Activated CD4-positive, alpha-beta T cell treated with anti-CD3 and anti-CD28 coated beads, Interleukin-10, Interleukin-2, amounts not matched to agents 100 ng/mL and 50 ng/mL, durations not matched to agents 16 hours and 8 hours (primary cell): ENCODE measurements around the gene CAMSAP3.

Source experiments
- DNase-seq: peaks from one replicate; pipeline ENCODE4 v3.0.0-alpha.2; 2020

CAMSAP3 gene

DNA sequence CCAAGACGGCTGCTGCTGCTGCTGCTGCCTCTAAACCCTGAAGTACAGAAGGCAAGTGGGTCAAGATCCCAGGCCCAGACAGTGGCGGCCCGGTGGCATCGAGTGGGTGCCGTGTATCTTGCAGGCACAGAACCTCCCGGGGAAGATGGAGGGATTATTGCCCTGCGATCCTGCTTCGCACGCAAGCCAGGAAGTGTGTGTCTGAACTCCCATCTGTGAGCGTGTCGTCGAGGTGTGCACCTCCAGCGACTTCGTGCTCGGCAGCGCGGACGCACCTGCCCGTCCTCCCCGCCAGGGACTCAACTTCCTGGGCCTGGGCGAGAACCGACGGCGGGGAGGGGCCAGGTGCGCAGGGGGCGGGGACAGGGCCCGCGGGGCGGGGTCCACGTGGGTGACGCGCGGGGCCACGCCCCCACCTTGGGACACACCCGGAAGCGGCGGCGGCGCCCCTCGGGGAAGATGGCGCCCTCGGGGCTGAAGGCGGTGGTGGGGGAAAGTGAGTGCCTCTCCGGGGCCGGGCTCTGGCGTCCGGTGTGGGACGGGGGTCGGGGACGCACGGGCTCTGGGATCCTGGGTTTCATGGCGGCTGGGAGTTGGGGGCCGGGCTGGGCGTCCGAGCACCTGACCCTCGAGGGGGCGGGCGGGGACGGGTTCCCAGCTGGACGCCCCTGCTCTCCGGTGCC lies 41.2 kb downstream of the CAMSAP3 start, which contains the start of gene STXBP2:
TSS of gene STXBP2 (plus strand) at position 420 of the 683 bp plus-strand sequence. CDS start at position 460, 40 bp downstream.
- DNase-seq, result peak; percentile 93

DNA sequence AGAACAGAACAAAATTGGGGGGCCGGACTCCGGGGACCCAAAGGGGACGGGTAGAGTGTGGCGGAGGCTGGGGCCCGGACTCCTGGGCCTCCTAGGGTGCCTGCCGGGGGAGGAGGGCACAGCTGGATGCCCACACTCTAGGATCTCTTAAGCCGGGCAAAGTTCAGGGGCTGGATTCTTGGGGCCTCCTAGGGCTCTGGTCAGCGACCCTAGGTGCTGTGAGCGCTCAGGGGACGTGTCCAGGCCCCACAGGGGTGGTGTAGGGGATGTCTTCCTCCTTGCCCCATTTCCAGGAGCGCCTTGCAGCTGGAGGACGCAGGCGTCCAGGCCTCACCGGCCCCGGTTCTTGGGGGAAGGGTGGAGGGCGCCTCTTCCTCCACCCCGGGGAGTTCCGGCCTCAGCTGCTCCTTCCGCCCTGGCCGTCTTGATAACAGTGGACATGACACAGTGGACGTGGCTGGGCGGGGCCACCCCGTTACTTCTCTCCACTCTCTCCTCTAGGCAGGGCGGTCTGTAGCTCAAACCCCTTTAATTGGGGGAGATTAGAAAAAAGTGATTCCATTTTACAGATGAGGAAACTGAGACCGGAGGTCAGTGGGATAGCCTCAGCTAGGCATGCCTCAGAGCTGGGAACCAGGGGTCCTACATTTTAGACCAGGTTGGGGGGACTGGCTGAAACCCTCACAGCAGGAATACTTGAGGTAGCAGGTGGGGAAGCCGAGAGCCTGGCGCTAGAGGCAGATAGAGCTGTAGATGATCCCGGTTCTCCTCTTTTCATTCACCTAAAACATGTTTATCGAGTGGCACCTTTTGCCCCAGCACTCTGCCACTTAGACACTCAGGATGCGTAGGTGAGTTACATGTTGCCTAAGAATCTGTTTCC lies 42.0 kb downstream of the CAMSAP3 start:
- no peak for DNase-seq

DNA sequence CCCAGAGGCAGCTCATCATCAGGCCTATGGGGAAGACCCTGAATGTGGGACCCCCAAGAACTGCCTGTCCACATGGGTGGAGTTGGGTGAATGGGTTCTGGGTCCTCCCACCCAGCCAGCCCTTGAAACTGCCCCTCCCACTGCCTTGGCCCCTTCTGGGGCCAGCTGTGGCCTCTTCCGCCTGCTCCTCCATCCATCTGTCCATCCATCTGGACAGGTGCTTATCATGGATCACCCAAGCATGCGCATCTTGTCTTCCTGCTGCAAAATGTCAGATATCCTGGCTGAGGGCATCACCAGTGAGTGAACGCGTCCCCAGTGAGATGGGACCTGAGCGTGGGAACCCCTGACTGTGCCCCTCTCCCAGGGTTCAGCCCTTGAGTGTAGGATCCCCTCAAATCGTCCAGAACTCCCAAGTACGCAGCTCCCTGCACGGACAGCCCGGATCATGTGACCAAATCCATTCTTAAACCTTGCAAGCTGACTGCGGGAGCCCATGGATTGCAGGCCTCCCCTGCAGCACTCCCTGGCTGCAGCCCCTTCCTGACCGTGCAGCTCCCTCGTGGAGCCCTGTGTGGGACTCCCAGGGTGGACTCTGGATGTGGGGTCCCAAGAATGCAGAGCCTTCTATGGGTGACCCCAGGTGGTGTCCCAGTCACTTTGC lies 43.3 kb downstream of the CAMSAP3 start:
- no peak for DNase-seq

DNA sequence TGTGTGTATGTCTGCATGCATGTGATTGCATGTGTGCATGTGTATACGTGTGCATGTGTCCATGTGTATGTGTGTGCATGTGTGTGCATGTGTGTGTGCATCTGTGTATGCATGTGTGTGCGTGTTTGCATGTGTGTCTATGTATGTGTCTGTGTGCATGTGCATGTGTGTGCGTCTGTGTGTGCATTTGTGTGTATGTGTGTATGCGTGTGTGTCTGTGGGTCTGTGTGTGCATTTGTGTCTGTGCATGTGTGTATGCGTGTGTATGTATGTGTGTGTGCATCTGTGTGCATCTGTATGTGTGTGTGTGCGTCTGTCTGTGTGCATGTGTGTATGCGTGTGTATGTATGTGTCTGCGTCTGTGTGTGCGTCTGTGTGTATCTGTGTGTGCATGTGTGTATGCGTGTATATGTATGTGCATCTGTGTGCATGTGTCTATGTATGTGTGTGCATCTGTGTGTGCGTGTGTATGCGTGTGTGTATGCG lies 44.2 kb downstream of the CAMSAP3 start:
- no peak for DNase-seq

DNA sequence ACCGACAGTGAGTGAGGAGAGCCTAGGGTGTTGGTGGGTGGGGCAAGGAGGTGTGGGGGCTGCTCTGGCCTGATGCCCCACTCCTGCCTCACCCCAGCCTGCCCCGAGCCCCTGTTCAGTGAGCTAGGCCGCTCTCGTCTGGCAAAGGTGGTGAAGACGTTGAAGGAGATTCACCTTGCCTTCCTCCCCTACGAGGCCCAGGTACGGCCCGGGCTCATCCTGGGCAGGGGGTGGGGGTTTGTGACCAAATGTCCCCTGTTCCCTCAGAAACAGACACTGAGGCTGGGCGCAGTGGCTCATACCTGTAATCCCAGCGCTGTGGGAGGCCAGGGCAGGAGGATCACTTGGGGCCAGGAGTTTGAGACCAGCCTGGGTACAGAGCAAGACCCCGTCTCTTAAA lies 45.1 kb downstream of the CAMSAP3 start:
- DNase-seq, result no peak

DNA sequence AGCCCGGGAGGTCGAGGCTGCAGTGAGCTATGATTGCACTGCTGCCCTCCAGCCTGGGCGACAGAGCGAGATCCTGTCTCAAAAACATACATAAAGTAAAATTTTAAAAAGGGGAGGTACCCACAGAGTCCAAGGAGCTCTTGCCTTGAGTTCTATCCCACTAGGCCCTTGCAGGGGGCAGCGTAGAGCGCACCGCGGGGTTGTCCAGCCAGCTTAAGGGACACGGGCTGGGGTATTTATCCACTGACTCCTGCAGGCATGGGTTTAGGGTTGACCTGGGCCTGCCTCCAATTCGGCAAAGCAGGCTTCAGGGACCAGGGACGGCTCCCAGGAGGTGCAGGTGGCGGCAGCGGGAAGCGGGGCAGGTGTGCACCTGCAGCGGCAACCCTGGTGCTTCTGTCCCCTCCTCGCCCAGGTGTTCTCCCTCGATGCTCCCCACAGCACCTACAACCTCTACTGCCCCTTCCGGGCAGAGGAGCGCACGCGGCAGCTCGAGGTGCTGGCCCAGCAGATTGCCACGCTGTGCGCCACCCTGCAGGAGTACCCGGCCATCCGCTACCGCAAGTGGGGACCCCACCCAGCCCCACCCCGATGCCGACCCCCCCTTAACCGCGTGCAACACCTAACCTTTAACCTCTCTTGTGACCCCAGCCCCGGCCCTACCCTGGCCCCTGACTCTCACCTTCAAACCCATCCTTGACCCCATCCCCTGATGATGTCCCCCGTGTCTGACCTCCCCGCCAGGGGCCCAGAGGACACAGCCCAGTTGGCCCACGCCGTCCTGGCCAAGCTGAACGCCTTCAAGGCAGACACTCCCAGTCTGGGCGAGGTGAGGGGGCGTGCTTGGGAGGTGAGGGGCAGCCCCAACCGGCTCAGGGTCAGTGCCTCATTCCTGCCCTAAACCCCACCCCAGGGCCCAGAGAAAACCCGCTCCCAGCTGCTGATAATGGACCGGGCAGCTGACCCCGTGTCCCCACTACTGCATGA lies 45.9 kb downstream of the CAMSAP3 start:
- DNase-seq, result no peak

DNA sequence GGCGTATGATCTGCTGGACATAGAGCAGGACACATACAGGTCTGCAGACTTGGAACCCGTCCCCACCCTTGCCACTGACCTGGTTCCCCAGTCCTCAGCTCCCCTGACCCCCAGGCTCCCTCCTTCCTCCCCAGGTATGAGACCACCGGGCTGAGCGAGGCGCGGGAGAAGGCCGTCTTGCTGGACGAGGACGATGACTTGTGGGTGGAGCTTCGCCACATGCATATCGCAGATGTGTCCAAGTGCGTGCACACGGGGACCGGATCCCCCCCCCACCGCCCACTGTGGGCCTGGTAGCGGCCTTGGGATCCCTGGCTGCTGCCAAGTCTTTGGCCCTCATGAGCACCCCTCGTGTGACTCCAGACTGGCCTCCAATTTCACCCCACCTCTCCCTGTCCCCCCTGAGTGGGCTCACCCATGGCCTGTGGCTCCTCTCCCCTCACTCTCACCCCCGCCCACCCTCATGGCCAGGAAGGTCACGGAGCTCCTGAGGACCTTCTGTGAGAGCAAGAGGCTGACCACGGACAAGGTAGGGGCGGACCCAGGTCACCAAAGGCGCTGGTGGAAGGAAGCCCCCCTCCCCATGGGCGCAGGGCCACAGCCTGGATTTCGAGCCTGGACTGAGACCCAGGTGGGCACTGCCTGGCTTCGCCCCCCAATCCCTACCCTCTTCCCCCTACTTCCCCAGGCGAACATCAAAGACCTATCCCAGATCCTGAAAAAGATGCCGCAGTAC lies 46.8 kb downstream of the CAMSAP3 start:
- no peak for DNase-seq

DNA sequence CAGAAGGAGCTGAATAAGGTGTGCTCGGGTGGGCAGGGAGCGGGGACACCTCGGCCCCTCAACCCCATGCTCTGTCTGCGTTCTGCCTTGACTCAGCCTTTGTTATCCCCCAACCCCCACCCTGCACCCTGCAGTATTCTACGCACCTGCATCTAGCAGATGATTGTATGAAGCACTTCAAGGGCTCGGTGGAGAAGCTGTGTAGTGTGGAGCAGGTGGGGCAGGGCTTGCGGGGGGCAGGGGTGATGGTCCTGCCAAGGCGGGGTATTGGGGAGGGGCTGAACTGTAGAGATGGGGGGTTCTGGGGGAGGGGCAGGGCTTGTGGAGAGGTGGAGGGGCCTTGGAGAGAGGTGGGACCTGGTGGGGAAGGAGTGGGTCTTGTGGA lies 47.4 kb downstream of the CAMSAP3 start:
- DNase-seq, result no peak

DNA sequence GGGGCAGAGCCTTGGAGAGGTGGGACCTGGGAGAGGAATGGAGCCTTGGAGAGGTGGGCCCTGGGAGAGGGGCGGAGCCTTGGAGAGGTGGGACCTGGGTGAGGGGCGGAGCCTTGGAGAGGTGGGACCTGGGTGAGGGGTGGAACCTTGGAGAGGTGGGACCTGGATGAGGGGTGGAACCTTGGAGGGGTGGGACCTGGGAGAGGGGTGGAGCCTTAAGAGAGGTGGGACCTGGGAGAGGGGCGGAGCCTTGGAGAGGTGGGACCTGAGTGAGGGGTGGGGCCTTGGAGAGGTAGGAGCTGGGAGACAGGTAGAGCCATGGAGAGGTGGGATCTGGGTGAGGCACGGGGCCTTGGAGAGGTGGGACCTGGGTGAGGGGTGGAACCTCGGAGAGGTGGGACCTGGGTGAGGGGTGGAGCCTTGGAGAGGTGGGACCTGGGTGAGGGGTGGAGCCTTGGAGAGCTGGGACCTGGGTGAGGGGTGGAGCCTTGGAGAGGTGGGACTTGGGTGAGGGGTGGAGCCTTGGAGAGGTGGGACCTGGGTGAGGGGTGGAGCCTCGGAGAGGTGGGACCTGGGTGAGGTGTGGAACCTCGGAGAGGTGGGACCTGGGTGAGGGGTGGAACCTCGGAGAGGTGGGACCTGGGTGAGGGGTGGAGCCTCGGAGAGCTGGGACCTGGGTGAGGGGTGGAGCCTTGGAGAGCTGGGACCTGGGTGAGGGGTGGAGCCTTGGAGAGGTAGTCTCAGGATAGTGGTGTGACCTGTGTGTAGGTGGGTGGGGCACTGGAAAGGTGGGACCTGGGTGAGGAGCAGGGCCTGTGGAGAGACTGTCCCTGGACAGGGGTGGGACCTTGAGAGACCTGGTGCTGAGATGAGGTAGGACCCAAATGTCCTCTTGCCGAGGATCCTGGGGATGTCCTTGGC lies 48.2 kb downstream of the CAMSAP3 start:
- DNase-seq, result peak; percentile 32

DNA sequence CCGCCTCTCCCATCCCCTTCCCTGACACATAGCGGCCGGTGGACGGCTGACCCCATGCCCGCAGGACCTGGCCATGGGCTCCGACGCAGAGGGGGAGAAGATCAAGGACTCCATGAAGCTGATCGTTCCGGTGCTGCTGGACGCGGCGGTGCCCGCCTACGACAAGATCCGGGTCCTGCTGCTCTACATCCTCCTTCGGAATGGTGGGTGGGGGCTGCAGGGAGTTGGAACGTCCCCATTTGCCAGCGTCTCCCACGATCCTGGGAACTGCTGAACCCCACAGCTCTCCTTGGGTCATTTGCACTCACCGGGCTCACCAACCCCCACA lies 48.9 kb downstream of the CAMSAP3 start:
- DNase-seq, result no peak

DNA sequence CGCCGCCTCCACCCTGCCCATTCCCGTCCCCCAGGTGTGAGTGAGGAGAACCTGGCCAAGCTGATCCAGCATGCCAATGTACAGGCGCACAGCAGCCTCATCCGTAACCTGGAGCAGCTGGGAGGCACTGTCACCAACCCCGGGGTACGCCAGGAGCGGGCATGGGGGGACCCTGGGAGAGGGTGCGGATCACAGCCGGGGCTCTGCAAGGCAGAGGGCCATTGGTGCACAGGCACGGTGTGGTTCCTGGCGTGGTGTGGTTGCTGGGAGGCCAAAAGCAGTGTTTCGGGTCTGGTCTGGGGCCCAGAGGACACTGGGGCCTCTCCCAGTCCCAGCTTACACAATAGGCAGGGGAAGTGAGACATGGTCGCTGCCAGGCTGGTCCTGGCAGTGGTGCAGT lies 49.5 kb downstream of the CAMSAP3 start:
- no peak for DNase-seq

DNA sequence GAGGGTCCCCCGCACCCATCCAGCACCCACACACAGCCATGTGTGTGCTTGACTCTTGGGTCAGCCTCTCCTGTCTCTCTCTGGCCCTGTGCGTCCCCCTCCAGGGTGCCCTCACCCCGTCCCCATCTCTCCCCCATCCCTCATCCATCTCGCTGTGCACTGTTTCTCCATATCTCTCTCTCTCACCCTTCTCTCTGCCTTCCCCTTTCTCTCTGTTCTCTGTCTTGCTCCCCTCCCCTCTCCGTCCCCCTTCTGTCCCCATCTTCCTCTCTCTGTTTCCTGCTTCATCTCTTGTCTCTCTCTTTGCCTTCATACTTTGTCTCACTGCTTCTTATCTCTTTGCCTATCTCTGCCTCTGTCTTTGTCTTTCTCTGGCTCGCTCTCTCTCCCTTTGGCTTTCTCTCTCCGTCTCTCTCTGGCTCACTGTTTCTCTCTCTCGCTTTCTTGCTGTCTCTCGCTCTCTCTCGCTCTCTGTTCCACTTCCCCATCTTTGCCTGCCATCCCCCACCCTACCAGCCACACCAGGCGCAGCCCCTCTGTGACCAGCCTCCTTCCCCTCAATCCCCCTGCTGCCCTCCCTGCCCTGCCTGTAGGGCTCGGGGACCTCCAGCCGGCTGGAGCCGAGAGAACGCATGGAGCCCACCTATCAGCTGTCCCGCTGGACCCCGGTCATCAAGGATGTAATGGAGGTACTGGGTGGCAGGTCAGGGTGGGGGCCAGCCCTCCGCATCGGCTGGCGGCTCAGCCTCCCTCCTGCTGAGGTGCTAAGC lies 50.2 kb downstream of the CAMSAP3 start:
- DNase-seq, result no peak

DNA sequence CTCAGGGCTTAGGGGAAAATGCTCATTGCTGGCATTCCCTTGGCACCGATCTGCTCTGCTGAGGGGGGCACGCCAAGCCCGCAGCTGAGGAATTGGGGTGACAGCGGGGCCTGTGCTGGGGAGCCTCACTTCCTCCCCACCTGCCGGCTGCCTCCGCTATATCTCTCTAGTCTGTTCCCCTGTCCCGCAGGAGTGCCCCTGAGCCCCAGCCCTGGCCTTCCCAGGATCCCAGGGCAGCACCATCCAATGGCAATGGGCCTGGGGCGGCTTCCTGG lies 50.7 kb downstream of the CAMSAP3 start:
- DNase-seq, result no peak

DNA sequence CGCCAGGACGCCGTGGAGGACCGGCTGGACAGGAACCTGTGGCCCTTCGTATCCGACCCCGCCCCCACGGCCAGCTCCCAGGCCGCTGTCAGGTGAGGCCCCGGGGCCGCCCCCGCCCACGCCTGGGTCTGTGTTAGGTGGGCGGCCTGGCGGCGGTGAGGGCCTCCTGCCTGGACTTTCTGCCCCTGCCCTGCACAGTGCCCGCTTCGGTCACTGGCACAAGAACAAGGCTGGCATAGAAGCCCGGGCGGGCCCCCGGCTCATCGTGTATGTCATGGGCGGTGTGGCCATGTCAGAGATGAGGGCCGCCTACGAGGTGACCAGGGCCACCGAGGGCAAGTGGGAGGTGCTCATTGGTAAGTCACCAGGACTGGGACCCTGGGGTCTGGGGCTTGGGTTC lies 51.5 kb downstream of the CAMSAP3 start:
- DNase-seq, result no peak

DNA sequence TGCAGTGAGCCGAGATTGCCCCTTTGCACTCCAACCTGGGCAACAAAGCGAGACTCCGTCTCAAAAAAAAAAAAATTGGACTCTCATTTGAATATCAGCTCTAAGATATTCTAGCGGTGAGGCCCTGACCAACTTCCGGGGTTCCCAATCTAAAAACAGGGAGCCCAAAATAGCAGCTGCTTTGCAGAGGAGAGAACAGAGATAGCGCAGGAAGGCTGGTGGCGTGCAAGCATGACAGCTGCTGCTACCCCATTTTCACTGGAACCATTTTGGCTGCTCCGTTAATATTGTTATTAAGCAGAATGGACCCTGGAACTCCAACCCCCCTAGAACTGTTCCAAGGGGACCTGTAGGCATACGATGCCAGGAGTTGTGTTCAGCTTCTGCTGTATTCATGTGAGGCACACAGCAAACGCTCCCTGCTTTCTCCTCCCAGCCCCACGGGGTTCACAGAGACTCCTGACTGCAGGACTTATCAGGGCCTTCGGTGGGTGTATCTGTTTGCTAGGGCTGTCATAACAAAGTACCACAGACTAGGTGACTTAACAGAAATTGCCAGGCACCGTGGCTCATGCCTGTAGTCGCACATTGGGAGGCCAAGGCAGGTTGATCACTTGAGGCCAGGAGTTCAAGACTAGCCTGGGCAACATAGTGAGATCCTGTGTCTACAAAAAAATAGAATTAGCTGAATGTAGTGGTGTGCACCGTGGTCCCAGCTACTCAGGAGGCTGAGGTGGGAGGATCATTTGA lies 52.8 kb downstream of the CAMSAP3 start:
- no peak for DNase-seq

DNA sequence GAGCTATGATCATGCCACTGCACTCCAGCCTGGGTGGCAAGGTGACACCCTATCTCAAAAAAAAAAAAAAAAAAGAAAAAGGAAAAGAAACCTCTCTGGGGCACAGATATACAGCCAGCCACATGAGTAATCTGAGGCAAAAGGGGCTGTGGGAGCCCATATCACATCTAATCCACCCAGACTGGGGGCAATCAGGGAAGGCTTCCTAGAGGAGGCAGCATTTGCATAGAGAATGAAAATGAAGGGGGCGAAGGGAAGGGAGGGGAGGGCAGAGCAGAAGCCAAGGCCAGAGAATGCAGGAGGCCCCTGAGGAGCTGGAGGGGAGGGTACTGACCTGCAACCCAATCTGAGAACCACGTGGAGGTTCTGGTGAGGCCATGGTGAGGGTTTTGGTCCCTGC lies 54.5 kb downstream of the CAMSAP3 start:
- DNase-seq, result no peak

DNA sequence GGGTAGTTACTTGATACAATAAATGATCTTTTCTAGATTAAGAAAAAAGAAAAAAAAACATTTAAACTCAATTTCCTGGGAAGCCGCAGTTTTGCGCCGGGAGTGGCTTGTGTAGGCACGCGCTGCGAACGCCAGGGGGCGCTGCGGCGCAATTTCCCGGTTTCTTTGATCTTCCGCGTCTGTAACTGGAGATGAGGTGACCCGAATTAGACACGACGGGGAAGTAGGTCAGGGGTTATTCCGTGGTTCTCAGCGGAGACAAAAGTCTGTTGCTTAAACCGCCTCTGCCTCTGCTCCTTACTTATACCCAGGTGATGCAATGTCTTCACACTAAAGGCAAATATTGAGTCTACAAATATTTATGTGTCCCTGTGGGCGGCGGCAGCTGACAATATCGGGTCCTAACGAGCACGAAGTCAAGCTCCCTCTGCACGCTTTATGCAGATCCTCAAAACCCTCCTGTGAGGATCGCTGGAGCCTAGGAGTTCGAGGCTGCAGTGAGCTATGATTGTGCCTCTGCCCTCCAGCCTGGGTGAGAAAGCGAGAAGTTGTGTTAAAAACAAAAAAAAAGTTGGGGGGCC lies 56.5 kb downstream of the CAMSAP3 start:
- peak; percentile 83 for DNase-seq

DNA sequence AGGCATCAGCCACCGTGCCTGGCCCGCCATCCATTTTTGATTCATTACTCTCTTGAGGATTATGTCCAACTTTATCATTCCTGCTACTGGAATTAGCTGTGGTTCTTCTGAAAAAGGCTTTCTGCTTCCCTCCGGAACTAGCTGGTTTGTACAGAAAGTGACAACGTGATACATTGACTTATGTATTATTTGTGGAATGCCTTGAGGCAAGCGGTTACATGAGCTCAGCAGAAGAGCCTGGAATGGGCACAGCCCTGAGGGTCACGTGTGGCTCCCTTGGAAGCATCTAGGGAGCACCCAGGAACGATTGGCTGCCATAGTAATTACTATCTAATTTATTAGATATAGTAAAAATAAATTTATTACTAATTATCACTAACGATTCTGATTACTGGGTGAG lies 58.7 kb downstream of the CAMSAP3 start:
- no peak for DNase-seq

DNA sequence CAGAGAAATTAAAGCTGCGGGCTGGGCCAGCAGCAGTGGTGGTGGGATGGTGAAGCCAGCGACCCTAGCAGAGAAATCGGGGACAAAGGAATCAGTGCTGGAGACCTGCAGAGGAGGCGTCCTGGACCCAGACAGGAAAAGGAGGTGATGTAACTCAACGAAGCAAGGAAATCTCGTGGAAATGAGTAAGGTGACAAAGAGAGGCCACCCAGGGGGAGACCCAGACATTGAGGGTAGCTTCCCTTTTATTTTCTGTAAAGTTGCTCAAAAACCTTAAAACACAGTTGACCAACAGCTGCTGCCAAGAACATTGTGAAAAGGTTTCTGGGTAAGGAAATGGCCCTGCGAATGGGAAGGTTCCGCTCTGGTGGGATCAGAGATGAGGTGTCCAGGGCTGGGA lies 59.9 kb downstream of the CAMSAP3 start:
- DNase-seq, result no peak
